Activated naive CD4-positive, alpha-beta T cell treated with anti-CD3 and anti-CD28 coated beads, Interleukin-2, amount 10 ng/mL, durations not matched to agents 7 days and 5 days (primary cell): ENCODE measurements around the gene PRDM15.

Experiments used
- CTCF ChIA-PET: fragments of 350-600 bp; sonication (Branson Sonifier 250); formaldehyde crosslinking; loops from one replicate; lab custom pipeline; 2021; ENCODE audit warnings: antibody characterized with exemption; lab: Charles Lee
- DNase-seq: peaks from one replicate; pipeline ENCODE4 v3.0.0-alpha.2; 2020
- H3K27ac Mint-ChIP-seq: one replicate; pipeline ENCODE4 v1.8.0; 2021; ENCODE audit warnings: mild to moderate bottlenecking, moderate library complexity, mixed read lengths
- H3K27me3 Mint-ChIP-seq: one replicate; pipeline ENCODE4 v1.8.0; 2021; ENCODE audit warnings: mild to moderate bottlenecking, mixed read lengths
- H3K36me3 Mint-ChIP-seq: one replicate; pipeline ENCODE4 v1.8.0; 2021; ENCODE audit warnings: mixed read lengths
- H3K4me1 Mint-ChIP-seq: one replicate; pipeline ENCODE4 v1.8.0; 2021; ENCODE audit warnings: mixed read lengths
- H3K4me3 Mint-ChIP-seq: one replicate; pipeline ENCODE4 v1.8.0; 2021; ENCODE audit warnings: mild to moderate bottlenecking, moderate library complexity, mixed read lengths
- H3K9me3 Mint-ChIP-seq: one replicate; pipeline ENCODE4 v1.8.0; 2021; ENCODE audit warnings: mixed read lengths

Gene PRDM15

GRCh38 chr21:41763996-41764395 is 115.1 kb downstream of the PRDM15 start:
- H3K27me3 Mint-ChIP-seq = peaks cover 99% of the 10 kb centered on the region
- CTCF ChIA-PET = no interaction called here
- H3K4me1 Mint-ChIP-seq = peaks cover 28% of the 10 kb centered on the region

GRCh38 chr21:41763398-41763931 is 115.7 kb downstream of the PRDM15 start:
- Mint-ChIP-seq H3K27ac (no peak overlapping the region), H3K9me3 (no peaks in the 10 kb centered on the region), H3K4me3 (no peak overlapping the region), H3K4me1 (peaks cover 23% of the 10 kb centered on the region), H3K36me3 (peaks cover 4% of the 10 kb centered on the region), H3K27me3 (peaks cover 98% of the 10 kb centered on the region)
- DNase-seq = no peak
- CTCF ChIA-PET = interaction anchor here (1.0 kb wide), 1 partner anchor 15 kb away, joined by 3 read pairs; no protein-coding TSS in a partner anchor

More at GRCh38 chr21:41763996-41764395, 115.1 kb downstream of the PRDM15 start:
- H3K36me3 Mint-ChIP-seq = peaks cover 4% of the 10 kb centered on the region
- no peak overlapping the region for H3K27ac Mint-ChIP-seq
- no peak for DNase-seq
- H3K9me3 Mint-ChIP-seq = no peaks in the 10 kb centered on the region
- no peak overlapping the region for H3K4me3 Mint-ChIP-seq

GRCh38 chr21:41762753-41763152 is 116.4 kb downstream of the PRDM15 start:
- peaks cover 4% of the 10 kb centered on the region for H3K36me3 Mint-ChIP-seq
- CTCF ChIA-PET = interaction anchor here (0.8 to 1.0 kb wide), 2 partner anchors 15 to 480 kb away, joined by 3 read pairs; no protein-coding TSS in a partner anchor
- H3K4me3 Mint-ChIP-seq = no peak overlapping the region
- DNase-seq = no peak
- peaks cover 91% of the 10 kb centered on the region for H3K27me3 Mint-ChIP-seq
- H3K27ac Mint-ChIP-seq = no peak overlapping the region
- no peaks in the 10 kb centered on the region for H3K9me3 Mint-ChIP-seq
- peaks cover 16% of the 10 kb centered on the region for H3K4me1 Mint-ChIP-seq

DNA sequence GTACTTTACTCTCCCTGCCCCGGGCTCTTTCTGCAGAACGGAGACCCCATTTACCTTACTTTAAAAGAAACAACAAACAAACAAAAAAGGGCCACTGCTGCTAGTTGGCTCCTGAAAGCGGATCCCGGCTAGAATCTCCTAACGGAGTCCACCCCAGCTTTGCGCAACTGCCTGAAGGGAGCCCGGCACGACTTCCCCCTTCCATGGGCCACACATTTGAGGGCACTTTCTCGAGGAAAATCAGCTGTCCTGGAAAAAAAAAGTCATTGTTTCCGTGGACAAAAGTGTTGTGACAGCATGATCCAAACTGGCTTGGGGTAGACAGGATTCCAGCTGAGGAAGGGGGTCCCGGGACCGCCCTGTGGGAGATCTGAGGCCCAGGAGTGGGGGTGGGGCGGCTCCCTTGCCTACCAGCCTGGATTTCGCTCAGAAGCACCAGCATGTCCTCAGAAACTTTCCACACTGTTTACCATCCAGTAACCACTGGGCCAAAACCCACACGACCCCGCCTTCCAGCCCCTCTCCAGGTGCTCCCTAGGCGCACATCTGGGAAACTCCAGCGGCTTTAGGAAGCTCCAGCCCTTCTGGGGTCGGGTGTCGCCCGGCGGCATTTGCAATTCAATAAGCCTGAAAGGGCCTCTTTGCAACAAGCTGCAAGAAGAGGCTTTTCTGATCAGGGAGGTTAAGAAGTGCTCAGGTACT is 117.1 kb downstream of the PRDM15 start:
- Mint-ChIP-seq H3K27ac (peak overlapping the region; percentile 14), H3K36me3 (peaks cover under 1% of the 10 kb centered on the region), H3K4me1 (peaks cover 9% of the 10 kb centered on the region), H3K9me3 (no peaks in the 10 kb centered on the region), H3K4me3 (no peak overlapping the region), H3K27me3 (peaks cover 84% of the 10 kb centered on the region)
- CTCF ChIA-PET = interaction anchor here (0.6 to 1.2 kb wide), 5 partner anchors 14 to 479 kb away, joined by 3 to 4 read pairs (median 3); no protein-coding TSS in a partner anchor
- no peak for DNase-seq

GRCh38 chr21:41761211-41761933 is 117.8 kb downstream of the PRDM15 start:
- no peaks in the 10 kb centered on the region for H3K36me3 Mint-ChIP-seq
- no peak overlapping the region for H3K27ac Mint-ChIP-seq
- H3K27me3 Mint-ChIP-seq = peaks cover 77% of the 10 kb centered on the region
- H3K4me1 Mint-ChIP-seq = peaks cover 8% of the 10 kb centered on the region
- no peak for DNase-seq
- CTCF ChIA-PET = interaction anchor here (0.6 to 1.4 kb wide), 4 partner anchors 15 to 478 kb away, joined by 3 to 4 read pairs (median 4); no protein-coding TSS in a partner anchor
- no peak overlapping the region for H3K4me3 Mint-ChIP-seq
- H3K9me3 Mint-ChIP-seq = no peaks in the 10 kb centered on the region

- CTCF ChIA-PET = interaction anchor here (1.4 kb wide), 1 partner anchor 477 kb away, joined by 4 read pairs; no protein-coding TSS in a partner anchor
- Mint-ChIP-seq H3K4me3 (no peak overlapping the region), H3K27me3 (peaks cover 67% of the 10 kb centered on the region)
Observed at GRCh38 chr21:41760411-41760810, 118.7 kb downstream of the PRDM15 start.

DNA sequence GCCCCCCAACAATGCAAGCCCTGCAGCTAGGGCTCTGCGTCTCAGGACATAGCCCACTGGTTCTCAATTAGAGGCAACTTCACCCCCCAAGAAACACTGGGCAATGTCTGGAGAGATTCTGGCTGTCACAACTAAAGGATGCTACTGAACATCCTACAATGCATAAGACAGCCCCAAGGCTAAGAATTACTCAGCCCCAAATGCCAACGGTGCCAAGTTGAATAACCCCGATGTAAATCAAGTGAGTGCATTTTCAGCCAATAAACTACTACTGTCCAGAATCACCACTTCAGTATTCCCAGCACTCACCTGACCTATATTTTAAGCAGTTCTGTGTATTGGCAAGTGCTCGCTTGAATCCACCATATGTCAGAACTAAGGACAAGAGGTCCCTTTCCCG is 119.2 kb downstream of the PRDM15 start:
- peaks cover 63% of the 10 kb centered on the region for H3K27me3 Mint-ChIP-seq
- no peaks in the 10 kb centered on the region for H3K36me3 Mint-ChIP-seq
- CTCF ChIA-PET = no interaction called here
- DNase-seq = no peak
- H3K4me1 Mint-ChIP-seq = peaks cover 5% of the 10 kb centered on the region
- no peak overlapping the region for H3K4me3 Mint-ChIP-seq
- H3K27ac Mint-ChIP-seq = no peak overlapping the region
- H3K9me3 Mint-ChIP-seq = no peaks in the 10 kb centered on the region

More at GRCh38 chr21:41760411-41760810, 118.7 kb downstream of the PRDM15 start:
- H3K9me3 Mint-ChIP-seq = no peaks in the 10 kb centered on the region
- peaks cover 5% of the 10 kb centered on the region for H3K4me1 Mint-ChIP-seq
- no peaks in the 10 kb centered on the region for H3K36me3 Mint-ChIP-seq
- DNase-seq = no peak
- no peak overlapping the region for H3K27ac Mint-ChIP-seq

GRCh38 chr21:41759214-41759840 is 119.8 kb downstream of the PRDM15 start:
- CTCF ChIA-PET = interaction anchor here (1.0 kb wide), 1 partner anchor 57 kb away, joined by 3 read pairs; no protein-coding TSS in a partner anchor

GRCh38 chr21:41758550-41758949 is 120.6 kb downstream of the PRDM15 start:
- H3K9me3 Mint-ChIP-seq = no peaks in the 10 kb centered on the region
- no peak overlapping the region for H3K4me3 Mint-ChIP-seq
- H3K4me1 Mint-ChIP-seq = peaks cover 5% of the 10 kb centered on the region
- no peaks in the 10 kb centered on the region for H3K36me3 Mint-ChIP-seq
- CTCF ChIA-PET = interaction anchor here (1.0 kb wide), 1 partner anchor 58 kb away, joined by 3 read pairs; no protein-coding TSS in a partner anchor
- no peak for DNase-seq
- no peak overlapping the region for H3K27ac Mint-ChIP-seq
- peaks cover 53% of the 10 kb centered on the region for H3K27me3 Mint-ChIP-seq

More at GRCh38 chr21:41759214-41759840, 119.8 kb downstream of the PRDM15 start:
- Mint-ChIP-seq H3K36me3 (no peaks in the 10 kb centered on the region), H3K9me3 (no peaks in the 10 kb centered on the region), H3K27me3 (peaks cover 58% of the 10 kb centered on the region), H3K4me3 (no peak overlapping the region), H3K27ac (no peak overlapping the region), H3K4me1 (peaks cover 5% of the 10 kb centered on the region)
- DNase-seq = no peak

- no peak overlapping the region for H3K27ac Mint-ChIP-seq
- peaks cover 42% of the 10 kb centered on the region for H3K27me3 Mint-ChIP-seq
- no peak overlapping the region for H3K4me3 Mint-ChIP-seq
- no peaks in the 10 kb centered on the region for H3K9me3 Mint-ChIP-seq
- no peaks in the 10 kb centered on the region for H3K4me1 Mint-ChIP-seq
- CTCF ChIA-PET = interaction anchor here (1.1 kb wide), 1 partner anchor 146 kb away, joined by 3 read pairs; no protein-coding TSS in a partner anchor
- DNase-seq = no peak
- no peaks in the 10 kb centered on the region for H3K36me3 Mint-ChIP-seq
Observed at GRCh38 chr21:41755934-41756773, 123.0 kb downstream of the PRDM15 start.

GRCh38 chr21:41755258-41755933 is 123.7 kb downstream of the PRDM15 start:
- Mint-ChIP-seq H3K4me3 (no peak overlapping the region), H3K27me3 (peaks cover 34% of the 10 kb centered on the region), H3K9me3 (no peaks in the 10 kb centered on the region), H3K27ac (no peak overlapping the region), H3K36me3 (no peaks in the 10 kb centered on the region), H3K4me1 (no peaks in the 10 kb centered on the region)
- CTCF ChIA-PET = no interaction called here
- DNase-seq = no peak

DNA sequence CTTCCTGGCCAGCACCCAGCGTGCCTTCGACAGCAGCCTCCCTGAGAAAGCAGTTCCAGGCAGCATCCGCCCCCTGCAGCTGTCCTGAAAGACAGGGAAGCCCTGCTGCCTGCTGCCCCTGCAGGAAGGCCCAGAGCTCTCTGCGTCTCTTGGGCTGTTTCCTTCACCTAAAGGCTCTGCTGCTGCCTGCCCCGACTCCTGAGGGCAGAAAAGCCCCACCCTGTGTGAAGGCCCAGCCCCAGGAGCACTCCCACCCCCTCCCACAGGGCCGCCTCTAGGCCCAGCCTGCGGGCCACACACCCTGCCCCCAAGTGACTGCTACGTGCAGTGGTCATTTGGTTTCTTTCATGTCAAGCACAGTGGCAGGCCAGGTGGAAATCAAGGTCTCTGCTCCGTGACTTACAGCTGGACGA is 124.7 kb downstream of the PRDM15 start:
- H3K36me3 Mint-ChIP-seq = no peaks in the 10 kb centered on the region

More for the DNA sequence above, 124.7 kb downstream of the PRDM15 start:
- Mint-ChIP-seq H3K4me3 (no peak overlapping the region), H3K4me1 (no peaks in the 10 kb centered on the region), H3K27me3 (peaks cover 25% of the 10 kb centered on the region), H3K9me3 (no peaks in the 10 kb centered on the region), H3K27ac (no peak overlapping the region)
- CTCF ChIA-PET = no interaction called here
- DNase-seq = no peak
